Measurements from ENCODE around the gene MON2. TPM values are rescaled to one million over a fixed set of nuclear protein-coding genes. Genes with fewer than 3 reads are reported as not detected.

MON2 gene
- total RNA-seq, 2 experiments from 2014 or later = 25.5 to 29.0 TPM

GRCh38 chr12:62472472-62472871, 5.8 kb downstream of the MON2 start:
- ATAC-seq (no peak), DNase-seq (no peak)
- Mint-ChIP-seq H3K27ac (no peak overlapping the region), H3K4me1 (ENCODE audit: low read depth) (peaks cover 32% of the 10 kb centered on the region), H3K36me3 (ENCODE audit: low read depth) (peaks cover 12% of the 10 kb centered on the region), H3K27me3 (no peaks in the 10 kb centered on the region), H3K4me3 (no peak overlapping the region), H3K9me3 (no peaks in the 10 kb centered on the region)
- intact Hi-C loops (cut with micrococcal nuclease) = no loop called here
- ChIA-PET CTCF (interaction anchor here (0.8 to 1.0 kb wide), 2 partner anchors 12 to 34 kb away, joined by 3 read pairs; no protein-coding TSS in a partner anchor), POLR2A (no interaction called here)
- TF ChIP-seq, protein P1, sequence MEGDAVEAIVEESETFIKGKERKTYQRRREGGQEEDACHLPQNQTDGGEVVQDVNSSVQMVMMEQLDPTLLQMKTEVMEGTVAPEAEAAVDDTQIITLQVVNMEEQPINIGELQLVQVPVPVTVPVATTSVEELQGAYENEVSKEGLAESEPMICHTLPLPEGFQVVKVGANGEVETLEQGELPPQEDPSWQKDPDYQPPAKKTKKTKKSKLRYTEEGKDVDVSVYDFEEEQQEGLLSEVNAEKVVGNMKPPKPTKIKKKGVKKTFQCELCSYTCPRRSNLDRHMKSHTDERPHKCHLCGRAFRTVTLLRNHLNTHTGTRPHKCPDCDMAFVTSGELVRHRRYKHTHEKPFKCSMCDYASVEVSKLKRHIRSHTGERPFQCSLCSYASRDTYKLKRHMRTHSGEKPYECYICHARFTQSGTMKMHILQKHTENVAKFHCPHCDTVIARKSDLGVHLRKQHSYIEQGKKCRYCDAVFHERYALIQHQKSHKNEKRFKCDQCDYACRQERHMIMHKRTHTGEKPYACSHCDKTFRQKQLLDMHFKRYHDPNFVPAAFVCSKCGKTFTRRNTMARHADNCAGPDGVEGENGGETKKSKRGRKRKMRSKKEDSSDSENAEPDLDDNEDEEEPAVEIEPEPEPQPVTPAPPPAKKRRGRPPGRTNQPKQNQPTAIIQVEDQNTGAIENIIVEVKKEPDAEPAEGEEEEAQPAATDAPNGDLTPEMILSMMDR (IDR thresholded peaks at IDR 0.05) = no peak

DNA sequence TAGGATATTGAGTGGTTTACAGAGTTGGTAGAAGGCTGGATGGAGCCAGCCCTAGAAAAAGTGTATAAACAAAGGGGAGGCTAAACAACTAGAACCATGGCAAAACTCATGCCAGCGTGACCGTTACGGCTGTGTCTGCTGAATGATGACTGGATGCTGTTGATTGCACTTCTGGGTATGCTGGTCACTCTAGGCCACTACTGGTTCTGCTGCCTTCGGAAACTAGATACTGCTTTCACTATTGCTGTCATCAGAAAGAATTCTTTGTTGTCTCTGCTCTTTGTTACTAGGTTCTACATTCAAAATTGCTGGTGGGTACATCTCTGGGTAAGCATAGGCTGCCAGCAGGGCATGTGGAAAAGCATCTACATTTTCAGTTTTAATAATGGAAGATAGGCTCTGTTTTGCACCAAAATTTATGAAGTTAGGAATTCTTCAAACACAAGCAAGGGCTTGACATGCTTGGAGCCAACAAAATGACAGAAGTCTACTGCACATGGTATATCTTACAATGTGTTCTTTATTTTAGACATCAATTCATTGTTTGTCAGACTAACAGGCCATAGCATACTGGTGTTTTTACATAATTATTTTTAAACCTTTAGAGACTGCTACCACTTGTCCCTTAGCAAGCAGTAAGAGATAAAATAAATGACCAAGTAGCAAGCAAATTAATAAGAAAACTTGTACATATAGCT, 15.4 kb downstream of the MON2 start:
- POLR2A ChIA-PET = interaction anchor here (2.0 kb wide), 1 partner anchor 15 kb away, joined by 8 read pairs; the partner anchor contains the start of gene MON2
- CTCF ChIA-PET = no interaction called here
- ATAC-seq (no peak), DNase-seq (no peak)
- intact Hi-C loops (cut with micrococcal nuclease) = no loop called here
- Mint-ChIP-seq H3K9me3 (no peaks in the 10 kb centered on the region), H3K36me3 (ENCODE audit: low read depth) (peaks cover 31% of the 10 kb centered on the region), H3K4me1 (ENCODE audit: low read depth) (peaks cover 29% of the 10 kb centered on the region), H3K27ac (no peak overlapping the region), H3K27me3 (no peaks in the 10 kb centered on the region), H3K4me3 (no peak overlapping the region)
- TF ChIP-seq, protein P1 (IDR thresholded peaks at IDR 0.05) = no peak

DNA sequence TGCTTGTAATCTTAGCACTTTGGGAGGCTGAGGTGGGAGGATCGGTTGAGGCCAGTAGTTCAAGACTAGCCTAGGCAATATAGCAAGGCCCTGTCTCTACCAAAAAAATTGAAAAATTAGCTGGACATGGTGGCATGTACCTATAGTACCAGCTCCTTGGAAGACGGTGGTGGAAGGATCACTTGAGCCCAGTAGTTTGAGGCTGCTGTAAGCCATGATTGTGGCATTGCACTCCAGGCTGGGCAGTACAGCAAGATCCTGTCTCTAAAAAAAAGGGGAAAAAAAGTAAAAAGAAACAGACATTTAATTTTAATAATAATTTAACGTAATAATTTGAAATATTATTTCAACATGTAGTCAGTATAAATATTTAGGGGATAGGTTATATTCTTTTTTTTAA, 16.1 kb downstream of the MON2 start:
- H3K36me3 Mint-ChIP-seq (ENCODE audit: low read depth) = peaks cover 26% of the 10 kb centered on the region
- H3K9me3 Mint-ChIP-seq = no peaks in the 10 kb centered on the region
- CTCF ChIA-PET = no interaction called here
- H3K27ac Mint-ChIP-seq = no peak overlapping the region
- H3K27me3 Mint-ChIP-seq = no peaks in the 10 kb centered on the region
- intact Hi-C loops (cut with micrococcal nuclease) = no loop called here
- POLR2A ChIA-PET = interaction anchor here (2.0 kb wide), 1 partner anchor 16 kb away, joined by 8 read pairs; the partner anchor contains the start of gene MON2
- peaks cover 25% of the 10 kb centered on the region for H3K4me1 Mint-ChIP-seq (ENCODE audit: low read depth)
- DNase-seq (no peak), ATAC-seq (no peak)
- TF ChIP-seq, protein P1 (IDR thresholded peaks at IDR 0.05) = no peak
- no peak overlapping the region for H3K4me3 Mint-ChIP-seq

DNA sequence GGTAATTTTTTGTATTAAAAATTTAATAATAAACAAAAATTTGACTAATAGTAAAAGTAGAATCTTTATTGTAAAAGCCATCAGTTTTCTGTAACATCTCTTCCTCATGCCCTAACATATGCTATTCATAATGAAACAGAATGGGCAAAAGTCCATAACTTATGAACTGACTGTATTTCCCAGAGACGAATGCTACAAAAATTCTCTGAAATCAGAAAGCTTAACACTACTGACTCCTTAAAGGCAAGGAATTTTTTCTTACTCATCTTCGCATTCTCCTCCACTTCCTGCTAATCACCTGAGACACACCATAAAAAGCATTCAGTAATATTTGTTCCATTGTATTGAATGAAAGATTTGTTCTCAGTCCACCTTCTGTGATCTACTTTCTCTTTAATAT, 17.6 kb downstream of the MON2 start:
- intact Hi-C loops (cut with micrococcal nuclease) = no loop called here
- no peaks in the 10 kb centered on the region for H3K9me3 Mint-ChIP-seq
- peak overlapping the region; percentile 25 for H3K27ac Mint-ChIP-seq
- ATAC-seq (no peak), DNase-seq (no peak)
- CTCF ChIA-PET = interaction anchor here (1.0 kb wide), 1 partner anchor 12 kb away, joined by 3 read pairs; no protein-coding TSS in a partner anchor
- POLR2A ChIA-PET = interaction anchor here (2.0 kb wide), 1 partner anchor 18 kb away, joined by 8 read pairs; the partner anchor contains the start of gene MON2
- H3K36me3 Mint-ChIP-seq (ENCODE audit: low read depth) = peaks cover 20% of the 10 kb centered on the region
- no peaks in the 10 kb centered on the region for H3K27me3 Mint-ChIP-seq
- H3K4me1 Mint-ChIP-seq (ENCODE audit: low read depth) = peaks cover 22% of the 10 kb centered on the region
- TF ChIP-seq, protein P1 (IDR thresholded peaks at IDR 0.05) = no peak
- no peak overlapping the region for H3K4me3 Mint-ChIP-seq

DNA sequence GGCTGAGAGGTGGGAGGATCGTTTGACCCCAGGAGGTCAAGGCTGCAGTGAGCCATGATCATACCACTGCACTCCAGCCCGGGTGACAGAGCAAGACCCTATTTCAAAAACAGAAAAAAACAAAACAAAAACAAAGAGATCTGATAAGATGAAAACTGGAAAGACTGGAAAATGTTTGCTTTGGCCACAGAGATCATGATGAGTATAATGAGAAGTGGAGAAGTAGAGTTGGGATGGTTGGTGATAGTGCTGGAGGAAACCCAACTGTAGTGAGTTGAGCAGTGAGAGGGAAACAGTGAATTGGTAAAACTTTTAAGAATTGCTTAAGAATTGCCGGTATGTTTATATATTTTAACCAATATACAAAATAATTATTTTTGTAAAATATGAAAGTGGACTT, 39.2 kb downstream of the MON2 start:
- DNase-seq = no peak
- H3K9me3 Mint-ChIP-seq = peaks cover 5% of the 10 kb centered on the region
- ATAC-seq = no peak
- H3K27me3 Mint-ChIP-seq = no peaks in the 10 kb centered on the region
- TF ChIP-seq, protein P1 (IDR thresholded peaks at IDR 0.05) = no peak
- ChIA-PET CTCF (interaction anchor here (1.4 kb wide), 1 partner anchor 294 kb away, joined by 5 read pairs; no protein-coding TSS in a partner anchor), POLR2A (no interaction called here)
- peaks cover 42% of the 10 kb centered on the region for H3K36me3 Mint-ChIP-seq (ENCODE audit: low read depth)
- no peak overlapping the region for H3K4me3 Mint-ChIP-seq
- intact Hi-C loops (cut with micrococcal nuclease) = no loop called here
- no peaks in the 10 kb centered on the region for H3K4me1 Mint-ChIP-seq (ENCODE audit: low read depth)
- H3K27ac Mint-ChIP-seq = no peak overlapping the region
